DMS53 treated with DMSO at 0.1 percent for 48 hours (cell line): Measurements from ENCODE around the gene IP6K2.

Experiments
- DNase-seq: peaks from one replicate; lab custom pipeline; 2025; ENCODE audit not compliant: unreplicated experiment; lab: John Stamatoyannopoulos, UW

Gene IP6K2

DNA sequence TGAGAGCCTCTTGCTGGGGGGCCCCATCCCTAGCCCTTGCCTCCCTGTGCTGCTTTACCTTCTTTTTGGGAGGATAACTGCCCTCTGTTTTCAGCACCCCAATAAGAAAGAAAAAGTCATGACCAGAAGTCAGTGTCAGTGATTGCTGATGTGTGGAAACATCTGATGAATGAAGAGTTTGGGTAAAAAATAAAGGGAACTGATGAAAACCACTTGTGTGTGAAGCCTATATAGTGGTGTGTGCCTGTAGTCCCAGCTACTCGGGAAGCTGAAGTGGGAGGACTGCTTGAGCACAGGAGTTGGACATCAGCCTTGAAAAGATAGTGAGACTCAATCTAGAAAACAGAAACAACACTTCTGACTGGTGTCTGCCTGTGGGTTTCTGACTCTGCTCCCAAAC lies 44.5 kb downstream of the IP6K2 start:
- no peak for DNase-seq

DNA sequence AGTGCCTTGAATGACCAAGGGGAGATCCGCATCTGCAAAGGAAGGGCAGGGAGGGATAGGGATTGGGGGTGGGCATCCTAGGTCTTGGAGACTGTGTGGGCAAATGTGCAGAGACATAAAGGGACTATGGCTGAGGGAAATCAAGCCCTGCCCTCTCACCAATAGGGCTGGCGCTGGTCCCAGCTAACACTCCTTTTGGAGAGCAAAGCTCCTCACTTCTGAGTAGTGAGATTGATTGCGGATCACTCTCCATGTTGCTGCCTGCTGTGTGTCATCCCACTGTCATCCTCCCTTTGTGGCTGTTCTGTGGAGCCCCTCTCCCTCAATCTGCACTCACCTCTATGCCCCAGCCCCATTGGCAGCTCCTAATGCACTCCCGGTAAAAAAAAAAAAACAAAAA lies 52.1 kb downstream of the IP6K2 start:
- no peak for DNase-seq

DNA sequence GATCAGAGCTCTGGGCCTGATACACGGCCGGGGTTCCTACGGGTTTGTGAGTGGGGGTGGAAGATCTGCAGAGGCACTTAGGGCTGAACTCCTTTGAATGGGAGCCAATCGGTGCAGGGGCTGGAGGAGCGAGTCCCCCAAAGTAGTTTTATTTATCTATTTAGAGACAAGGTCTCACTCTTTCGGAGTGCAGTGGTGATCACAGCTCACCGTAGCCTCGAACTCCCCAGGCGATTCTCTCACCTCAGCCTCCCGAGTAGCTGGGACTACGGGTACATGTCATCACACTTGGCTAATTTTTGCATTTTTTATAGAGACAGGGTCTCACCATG lies 52.7 kb downstream of the IP6K2 start:
- no peak for DNase-seq

DNA sequence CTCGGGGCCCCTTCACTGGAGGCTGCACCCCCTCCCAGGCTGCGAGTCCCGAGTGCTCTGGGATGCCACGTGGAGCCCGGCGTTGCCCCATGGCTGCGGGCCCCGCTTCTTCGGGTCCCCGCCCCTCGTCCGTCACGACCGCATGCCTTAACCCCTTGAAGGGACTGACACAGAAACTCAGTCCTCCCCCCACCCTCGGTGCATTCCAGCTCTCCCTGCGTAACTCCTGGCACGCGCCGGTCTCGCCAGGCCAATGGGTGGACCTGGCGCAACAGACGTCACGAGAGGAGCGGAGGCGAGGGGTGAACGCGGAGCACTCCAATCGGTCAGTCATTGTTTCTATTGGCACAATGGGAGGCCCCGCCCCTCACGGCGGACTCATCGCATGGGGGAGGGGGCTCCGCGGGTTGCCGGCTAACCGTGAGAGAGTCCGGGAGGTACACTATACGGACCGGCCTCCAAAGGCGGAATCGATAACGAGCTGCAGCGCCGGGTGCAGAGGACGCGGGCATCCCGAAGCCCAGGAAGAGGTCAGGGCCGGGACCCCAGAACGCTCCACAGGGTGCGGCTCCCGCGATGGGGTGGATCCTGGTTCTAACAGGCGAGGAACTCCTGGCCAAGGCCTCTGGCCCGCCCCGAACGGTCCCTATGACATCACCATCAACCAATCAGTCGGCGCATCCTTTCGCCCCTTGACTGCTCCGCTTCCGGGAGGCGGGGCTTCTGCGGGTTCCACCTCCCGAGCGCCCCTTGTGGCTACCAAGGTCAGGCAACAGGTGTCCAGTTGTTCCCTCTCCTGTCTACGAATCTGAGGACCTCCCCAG lies 53.3 kb downstream of the IP6K2 start:
- DNase-seq = peak; percentile 63

DNA sequence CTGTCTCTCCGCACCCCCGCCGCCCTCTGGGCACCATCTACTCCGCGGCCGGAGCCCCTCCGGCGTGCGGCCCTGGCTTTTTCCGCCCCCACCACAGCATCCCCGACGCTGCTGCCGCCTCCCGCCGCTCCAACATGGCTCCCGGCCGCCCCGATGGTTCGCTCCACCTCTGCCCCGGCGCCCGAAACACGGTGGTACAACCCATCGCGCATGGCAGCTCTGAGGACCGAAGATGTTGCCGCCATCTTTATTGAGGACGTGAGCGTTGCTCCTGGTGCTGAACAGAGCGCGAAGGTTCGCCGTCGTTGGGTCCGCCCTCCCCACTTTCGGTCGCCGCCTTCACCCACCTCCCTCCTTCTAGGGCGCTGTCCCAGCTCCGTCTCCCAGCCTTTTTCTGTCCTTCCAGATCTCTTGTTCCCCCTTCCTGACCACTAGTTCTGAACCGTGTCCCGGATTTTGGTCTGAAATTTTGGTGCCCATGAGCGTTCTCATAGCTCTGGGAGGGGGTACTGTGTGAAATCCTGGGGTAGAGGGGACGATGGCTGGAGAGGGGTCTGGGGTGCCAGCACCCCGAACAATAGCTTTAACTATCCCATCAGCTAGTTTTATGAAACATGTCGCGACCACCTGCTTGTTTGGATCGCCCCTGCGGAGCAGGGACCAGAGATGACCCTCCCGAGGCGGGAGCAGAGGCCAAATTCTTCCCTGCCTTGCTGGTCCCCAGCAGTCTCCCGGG lies 54.1 kb downstream of the IP6K2 start, which contains the start of gene CELSR3:
CELSR3 (minus strand) TSS at position 134 of the 736 bp plus-strand sequence. CDS start 252 bp downstream, outside the sequence.
- peak; percentile 34 for DNase-seq

DNA sequence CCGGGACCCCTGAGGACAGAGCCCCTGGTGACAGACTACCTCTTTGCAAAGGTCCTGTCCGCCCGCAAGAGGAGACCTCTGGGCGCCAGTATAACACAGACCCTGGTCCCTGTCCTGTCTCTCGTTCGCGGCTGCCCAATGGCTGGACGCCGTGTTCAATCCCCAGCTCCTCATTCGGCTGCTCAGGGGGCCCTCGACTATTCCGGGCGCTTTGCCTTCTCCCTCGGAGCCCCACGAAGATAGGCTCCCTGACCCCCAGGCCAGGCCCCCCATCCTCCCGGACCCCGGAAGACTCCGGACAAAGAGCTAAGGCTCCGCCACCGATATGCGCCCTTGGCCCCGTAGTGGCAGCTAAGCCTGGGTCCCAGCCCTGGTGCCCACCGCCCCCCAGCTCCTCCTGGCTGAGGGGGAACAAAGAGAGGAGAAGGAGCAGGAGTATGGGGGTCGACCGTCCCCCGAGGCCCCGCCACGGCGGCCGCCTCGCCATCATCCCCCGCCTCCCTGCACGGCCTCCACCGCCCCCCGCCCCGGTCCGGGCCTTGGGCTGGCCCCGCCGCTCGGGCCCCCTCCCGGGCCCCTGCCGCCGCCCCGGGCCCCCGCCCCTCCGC lies 54.8 kb downstream of the IP6K2 start:
- DNase-seq = no peak

DNA sequence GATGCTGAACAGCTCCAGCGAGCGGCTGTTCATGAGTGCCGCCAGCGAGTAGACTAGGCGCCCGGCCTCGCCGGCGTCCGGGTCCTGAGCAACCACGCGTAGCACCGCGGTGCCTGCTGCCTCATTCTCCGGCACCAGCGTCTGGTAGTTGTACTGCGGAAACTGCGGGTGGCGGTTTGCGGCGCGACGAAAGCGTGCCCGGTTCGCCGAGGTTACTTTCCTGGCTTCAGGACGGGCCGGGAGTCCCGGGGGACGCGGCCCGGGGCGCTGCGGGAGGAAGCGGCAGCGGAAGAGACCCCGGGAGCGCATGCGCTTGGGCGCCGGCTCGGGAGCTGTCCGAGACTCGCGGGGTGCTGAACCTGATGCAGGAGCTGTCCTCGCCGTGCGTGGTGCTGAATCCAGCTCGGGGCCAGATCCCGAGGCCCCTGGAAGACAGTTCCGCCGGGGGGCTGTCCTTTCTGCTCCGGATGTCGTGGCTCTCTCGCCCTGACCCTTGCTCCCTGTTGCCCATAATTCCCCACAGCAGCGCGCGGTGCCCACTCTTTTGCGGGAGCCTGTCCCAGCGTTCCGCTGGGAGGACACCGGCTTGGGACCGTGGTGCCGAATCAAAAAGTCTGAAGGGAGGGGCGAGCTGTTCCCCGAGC lies 55.4 kb downstream of the IP6K2 start:
- DNase-seq = no peak

GRCh38 chr3:48660800-48661400 lies 56.1 kb downstream of the IP6K2 start:
- no peak for DNase-seq

GRCh38 chr3:48656841-48657281 lies 60.2 kb downstream of the IP6K2 start:
- no peak for DNase-seq

- no peak for DNase-seq
Measured at GRCh38 chr3:48656061-48656840, 60.8 kb downstream of the IP6K2 start.

GRCh38 chr3:48655606-48656005 lies 61.4 kb downstream of the IP6K2 start:
- DNase-seq = no peak

DNA sequence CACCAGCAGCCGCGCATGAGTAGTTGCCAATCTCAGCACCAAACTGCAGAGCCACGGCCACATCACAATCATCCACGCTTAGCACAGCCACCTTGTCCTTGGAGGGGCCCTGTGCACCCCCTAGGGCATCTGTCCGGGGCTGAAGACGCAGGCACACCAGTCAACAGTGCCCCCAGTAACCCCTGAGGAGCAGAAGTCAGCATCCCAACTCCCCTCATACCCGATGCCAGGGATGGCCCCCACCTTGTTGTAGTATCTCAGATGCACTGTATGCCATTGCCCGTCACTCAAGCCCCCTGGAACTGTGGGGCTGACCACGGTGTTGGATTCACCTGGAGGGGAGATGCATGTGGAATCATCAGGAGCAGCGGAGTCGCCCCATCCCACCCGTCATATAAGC lies 62.0 kb downstream of the IP6K2 start:
- no peak for DNase-seq

DNA sequence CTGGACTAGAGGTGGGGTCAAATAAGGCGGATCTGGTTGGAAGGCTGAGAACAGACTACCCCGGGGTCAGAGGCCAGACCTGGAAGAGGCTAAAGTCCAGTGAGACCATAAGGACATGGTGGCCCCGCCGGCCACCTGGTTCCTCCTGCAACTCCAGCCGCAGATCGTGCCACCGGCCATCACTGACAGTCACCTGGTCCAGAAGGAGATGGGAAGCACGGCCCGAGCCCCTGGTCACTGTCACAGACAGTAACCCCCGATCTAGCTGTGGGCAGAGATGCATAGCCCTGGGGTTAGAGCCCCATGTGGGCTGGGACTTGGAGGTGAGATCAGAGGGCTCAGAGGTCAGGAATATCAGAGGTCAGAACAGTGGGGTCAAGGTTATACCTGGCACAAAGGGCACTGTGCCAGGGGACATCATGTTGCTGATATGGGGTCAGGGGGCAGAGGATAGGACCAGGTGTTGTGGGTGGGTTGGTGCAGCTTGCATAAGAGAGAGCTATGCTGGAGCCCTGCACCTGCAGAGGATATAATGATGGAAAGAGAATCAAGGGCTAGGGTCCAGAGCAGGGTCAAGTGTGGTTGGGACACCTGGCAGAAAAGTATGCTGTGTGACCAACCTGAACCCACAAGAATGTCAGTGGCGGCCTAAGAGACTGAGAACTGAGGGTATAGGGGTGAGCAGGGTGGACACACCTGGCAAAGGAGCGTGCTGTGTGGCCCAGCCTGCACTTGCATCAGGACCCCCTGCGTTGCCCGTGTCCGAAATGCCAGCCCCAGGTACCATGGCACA lies 63.9 kb downstream of the IP6K2 start:
- no peak for DNase-seq

DNA sequence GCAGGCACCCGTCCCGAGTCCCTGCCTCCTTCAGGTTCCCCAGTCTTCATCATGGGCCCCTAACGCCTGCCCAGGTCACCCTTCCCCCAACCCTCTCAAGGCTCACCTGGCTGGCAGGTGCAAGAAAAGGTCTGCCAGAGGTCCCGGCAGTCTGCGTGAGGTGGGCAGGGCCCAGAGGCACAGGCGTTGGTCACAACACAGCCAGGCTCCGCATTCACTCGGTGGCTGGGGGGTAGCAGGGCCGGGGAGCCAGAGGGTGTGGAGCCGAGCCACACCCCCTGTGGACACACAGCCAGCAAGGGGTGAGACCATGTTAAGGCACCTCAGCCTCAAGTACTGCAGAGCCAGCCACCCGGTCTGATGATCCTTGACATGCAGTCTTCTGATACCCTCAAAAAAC lies 65.2 kb downstream of the IP6K2 start:
- no peak for DNase-seq

- DNase-seq = no peak
Measured at GRCh38 chr3:48650723-48651122, 66.3 kb downstream of the IP6K2 start.

- DNase-seq = no peak
Measured at GRCh38 chr3:48648188-48648850, 68.7 kb downstream of the IP6K2 start.

GRCh38 chr3:48647714-48648113 lies 69.3 kb downstream of the IP6K2 start:
- no peak for DNase-seq

DNA sequence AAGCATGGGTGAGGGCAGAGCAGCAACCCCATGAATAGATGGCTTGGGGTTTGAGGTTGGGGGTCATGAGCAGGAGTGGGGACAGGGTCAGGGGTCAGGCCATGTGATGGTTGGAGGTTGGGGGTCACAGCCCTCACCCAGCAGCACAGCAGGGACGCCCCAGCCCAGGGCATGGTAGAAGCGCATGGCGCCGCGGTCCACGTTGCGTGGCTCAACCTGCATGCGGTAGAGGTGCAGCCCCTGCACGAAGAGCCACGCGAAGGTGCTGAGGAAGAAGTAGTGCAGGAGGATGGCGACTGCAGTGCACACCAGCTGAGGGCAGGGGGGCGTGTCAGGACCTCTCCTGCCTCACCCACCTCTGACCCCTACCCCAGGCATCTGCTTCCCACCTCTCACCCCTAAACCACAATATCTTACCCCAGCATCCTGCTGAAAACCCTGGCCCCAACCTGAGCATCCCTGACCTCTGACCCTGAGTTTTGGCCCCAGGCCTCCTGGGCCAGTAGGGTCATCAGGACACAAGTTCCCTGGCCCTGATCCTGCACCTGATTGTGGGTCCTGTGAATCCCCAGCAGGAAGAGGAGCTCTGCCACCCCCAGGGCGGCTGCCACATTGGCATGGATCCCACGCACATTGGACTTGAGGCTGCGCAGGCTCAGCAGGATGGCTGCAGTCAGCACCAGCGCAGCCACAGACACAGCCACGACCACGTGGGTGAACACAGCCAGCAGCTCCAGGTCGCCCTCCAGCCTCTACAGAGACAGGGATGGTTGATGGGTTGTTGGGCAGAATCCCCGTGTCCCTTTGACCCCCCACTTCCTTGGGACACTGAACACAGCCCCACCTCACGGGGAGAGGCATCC lies 71.9 kb downstream of the IP6K2 start:
- DNase-seq = no peak
